SK-N-SH (cell line): ENCODE results near the gene QRICH2. TPM values are rescaled to one million over a fixed set of nuclear protein-coding genes. Genes with fewer than 3 reads are reported as not detected.
A peak's percentile ranks its signal among the peaks of the same experiment; 100 is the strongest.

ENCODE experiments used
- CTCF ChIA-PET: fragments of 300-600, 350-600 bp; formaldehyde crosslinking; extraction: SDS; loops from one replicate; lab custom pipeline; 2021; lab: Yijun Ruan, JAX
- POLR2A ChIA-PET: fragments of 350-600 bp; sonication (Branson Sonifier 250); formaldehyde crosslinking; extraction: SDS; loops from one replicate; lab custom pipeline; 2020; ENCODE audit warnings: antibody characterized with exemption, inconsistent platforms; lab: Yijun Ruan, JAX
- DNase-seq: peaks from one replicate; pipeline ENCODE4 v3.0.0; 2012
- H2AFZ ChIP-seq: fragments of 200-600 bp; sonication (generic); 2 replicates; pipeline ENCODE4 v1.8.1; 2016; ENCODE audit warnings: antibody characterized with exemption, mild to moderate bottlenecking, low read depth
- H3F3A ChIP-seq: fragments of 200-600 bp; sonication (generic); replicated peaks from 2 replicates; pipeline ENCODE3; 2016; ENCODE audit warnings: antibody characterized with exemption, mild to moderate bottlenecking; ENCODE audit not compliant: insufficient read depth
- H3K27ac ChIP-seq, 2 experiments: fragments of 200-500 bp in 1 of 2; fragments of 200-600 bp in 1 of 2; sonication (Bioruptor generic) in 1 of 2; sonication (generic), shearing (Covaris generic) in 1 of 2; 2 replicates each; pipeline versions ENCODE4 v1.5.1 to v1.6.1; 2014 to 2016; ENCODE audit warnings: low read depth in 2 of 2, inconsistent platforms in 1 of 2, low read length in 1 of 2, mild to moderate bottlenecking in 1 of 2, mixed read lengths in 1 of 2
- H3K27me3 ChIP-seq: fragments of 200-600 bp; sonication (generic), shearing (Covaris generic); 2 replicates; pipeline ENCODE4 v1.6.1; 2016; ENCODE audit warnings: mixed run types; ENCODE audit not compliant: insufficient read depth
- H3K36me3 ChIP-seq, 2 experiments: fragments of 200-500 bp in 1 of 2; fragments of 200-600 bp in 1 of 2; sonication (Bioruptor generic) in 1 of 2; sonication (generic) in 1 of 2; replicated peaks in 1 of 2; 2 replicates each; pipeline versions ENCODE3 to v1.5.1; 2014 to 2016; ENCODE audit warnings: low read length in 1 of 2, mild to moderate bottlenecking in 1 of 2; ENCODE audit not compliant: insufficient read depth in 2 of 2, control insufficient read depth in 1 of 2
- H3K4me1 ChIP-seq, 2 experiments: fragments of 200-500 bp in 1 of 2; fragments of 200-600 bp in 1 of 2; sonication (Bioruptor generic) in 1 of 2; sonication (generic), shearing (Covaris generic) in 1 of 2; 2 replicates each; pipeline versions ENCODE4 v1.5.1 to v1.6.1; 2014 to 2016; ENCODE audit warnings: low read depth in 1 of 2, low read length in 1 of 2, mixed run types in 1 of 2; ENCODE audit not compliant: insufficient read depth in 2 of 2, control insufficient read depth in 1 of 2
- H3K4me2 ChIP-seq: fragments of 200-600 bp; sonication (generic), shearing (Covaris generic); 2 replicates; pipeline ENCODE4 v1.6.1; 2017; ENCODE audit warnings: mixed run types
- H3K4me3 ChIP-seq, 2 experiments: fragments of 200-500 bp in 1 of 2; fragments of 200-600 bp in 1 of 2; sonication (Bioruptor generic) in 1 of 2; sonication (generic), shearing (Covaris generic) in 1 of 2; 2 replicates each; pipeline versions ENCODE4 v1.5.1 to v1.8.1; 2014 to 2016; ENCODE audit warnings: low read depth in 2 of 2, inconsistent platforms in 1 of 2, low read length in 1 of 2, mild to moderate bottlenecking in 1 of 2, mixed read lengths in 1 of 2, moderate library complexity in 1 of 2
- H3K79me2 ChIP-seq: fragments of 200-600 bp; sonication (generic); 2 replicates; pipeline ENCODE4 v1.8.1; 2017; ENCODE audit warnings: mild to moderate bottlenecking; ENCODE audit not compliant: insufficient read depth
- H3K9ac ChIP-seq: fragments of 200-600 bp; sonication (generic); 2 replicates; pipeline ENCODE4 v1.6.1; 2017; ENCODE audit warnings: mixed run types
- H3K9me2 ChIP-seq: fragments of 200-600 bp; sonication (generic); 2 replicates; pipeline ENCODE4 v1.6.1; 2017; ENCODE audit warnings: mixed run types
- H3K9me3 ChIP-seq: fragments of 200-600 bp; sonication (generic); 2 replicates; pipeline ENCODE4 v1.6.1; 2017; ENCODE audit warnings: mixed run types, mild to moderate bottlenecking, moderate library complexity
- H4K20me1 ChIP-seq: fragments of 200-600 bp; sonication (generic); 2 replicates; pipeline ENCODE4 v1.6.1; 2017; ENCODE audit warnings: mild to moderate bottlenecking, mixed run types; ENCODE audit not compliant: insufficient read depth
- ELF1 ChIP-seq: IDR thresholded peaks from 2 replicates; pipeline ENCODE4 v1.4.0; 2012
- FOSL2 ChIP-seq: IDR thresholded peaks from 2 replicates; pipeline ENCODE4 v1.4.0; 2012; ENCODE audit warnings: low read depth, mild to moderate bottlenecking, moderate library complexity, borderline replicate concordance
- FOXJ3 ChIP-seq: sonication (generic); formaldehyde crosslinking; IDR thresholded peaks from 2 replicates; pipeline ENCODE4 v1.5.1; 2020; ENCODE audit warnings: mild to moderate bottlenecking, missing genetic modification reagents
- FOXM1 ChIP-seq: IDR thresholded peaks from 2 replicates; pipeline ENCODE4 v1.4.0; 2012; ENCODE audit warnings: low read depth, mild to moderate bottlenecking
- GABPA ChIP-seq: IDR thresholded peaks from 2 replicates; pipeline ENCODE4 v1.4.0; 2012; ENCODE audit warnings: low read depth, mild to moderate bottlenecking
- NFIC ChIP-seq: IDR thresholded peaks from 2 replicates; pipeline ENCODE4 v1.4.0; 2012; ENCODE audit warnings: borderline replicate concordance
- NRF1 ChIP-seq: IDR thresholded peaks from 2 replicates; pipeline ENCODE4 v1.6.1; 2012; ENCODE audit warnings: low read depth, mild to moderate bottlenecking, low read length
- RCOR1 ChIP-seq: fragments of 150-350 bp; IDR thresholded peaks from 2 replicates; pipeline ENCODE4 v1.6.1; 2017; ENCODE audit warnings: antibody characterized with exemption, low read length
- REST ChIP-seq: IDR thresholded peaks from 2 replicates; pipeline ENCODE4 v1.6.1; 2012; ENCODE audit warnings: mild to moderate bottlenecking, low read depth, low read length, moderate library complexity
- RFX5 ChIP-seq: IDR thresholded peaks from 2 replicates; pipeline ENCODE4 v1.6.1; 2012; ENCODE audit warnings: mild to moderate bottlenecking, improper control_type of control experiment, low read length
- TAF1 ChIP-seq: IDR thresholded peaks from 2 replicates; pipeline ENCODE4 v1.6.1; 2012; ENCODE audit warnings: low read depth, mild to moderate bottlenecking, low read length, moderate library complexity, borderline replicate concordance
- TCF12 ChIP-seq: IDR thresholded peaks from 2 replicates; pipeline ENCODE4 v1.4.0; 2012
- TEAD4 ChIP-seq: IDR thresholded peaks from 2 replicates; pipeline ENCODE4 v1.4.0; 2012; ENCODE audit warnings: mild to moderate bottlenecking, borderline replicate concordance; ENCODE audit not compliant: insufficient read depth
- USF2 ChIP-seq: fragments of 150-350 bp; IDR thresholded peaks from 2 replicates; pipeline ENCODE4 v1.6.1; 2017; ENCODE audit warnings: antibody characterized with exemption, low read length, low read depth, borderline replicate concordance
- ZBTB33 ChIP-seq: IDR thresholded peaks from 2 replicates; pipeline ENCODE4 v1.4.0; 2012; ENCODE audit warnings: low read depth, borderline replicate concordance
- WGBS: methylation state at CpG from one replicate; pipeline ENCODE4 v1.1.6; 2017; ENCODE audit warnings: low lambda C conversion rate; 5-methylcytosine and 5-hydroxymethylcytosine counted together
- polyA plus RNA-seq, 3 experiments: library from polyadenylated mRNA; depleted of rRNA; stranded (reverse); fragments of >200 nt; gene quantifications; 2 replicates each; pipeline ENCODE4 v1.2.3, GENCODE V29; 2012
- TF ChIP-seq, protein P1 (sequence below): IDR thresholded peaks from 2 replicates; pipeline ENCODE4 v1.4.0; 2012; ENCODE audit warnings: low read depth

Gene QRICH2
- polyA plus RNA-seq, 1 of the 3 experiments (the other 2 are of a cell fraction), result 6.2 TPM

DNA sequence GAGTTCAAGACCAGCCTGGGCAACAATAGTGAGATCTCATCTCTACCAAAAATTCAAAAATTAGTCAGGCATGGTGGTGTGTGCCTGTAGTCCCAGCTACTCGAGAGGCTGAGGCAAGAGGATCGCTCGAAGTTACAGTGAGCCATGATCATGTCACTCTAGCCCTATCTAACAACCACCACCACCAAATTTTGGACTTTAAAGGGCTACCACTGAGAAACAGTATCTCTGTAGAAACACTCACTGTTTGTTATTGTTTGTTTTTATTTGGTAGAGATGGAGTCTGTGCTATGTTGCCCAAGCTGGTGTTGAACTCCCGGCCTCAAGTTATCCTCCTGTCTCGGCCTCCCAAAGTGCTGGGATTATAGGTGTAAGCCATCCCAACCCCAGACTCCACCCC is 44.2 kb downstream of the QRICH2 start:
- CTCF ChIA-PET, result interaction anchor here (1.1 to 8.1 kb wide), 11 partner anchors 9 to 408 kb away, joined by 3 to 86 read pairs (median 5); partner anchors contain the start of gene WBP2

More for the DNA sequence above, 44.2 kb downstream of the QRICH2 start:
- H3K9me2 ChIP-seq, result no peaks in the 10 kb centered on the region
- peaks cover 2 to 8% of the 10 kb centered on the region in 2 experiments for H3K36me3 ChIP-seq
- peak overlapping the region in 1 of 2 experiments; percentile 56; a peak in 1 of 4 replicates for H3K4me3 ChIP-seq
- H3K9me3 ChIP-seq, result no peaks in the 10 kb centered on the region
- peak overlapping the region; percentile 69 for H3K9ac ChIP-seq
- peak overlapping the region; percentile 75 for H3K4me2 ChIP-seq
- peaks cover 34% of the 10 kb centered on the region for H3K79me2 ChIP-seq
- WGBS, result 92% methylated on average over 5 of the region's 5 CpGs
- no peaks in the 10 kb centered on the region for H3K27me3 ChIP-seq
- POLR2A ChIA-PET, result no interaction called here
- peaks cover 21% of the 10 kb centered on the region for H3F3A ChIP-seq
- peaks cover 15 to 18% of the 10 kb centered on the region in 2 experiments; a peak in 3 of 4 replicates for H3K4me1 ChIP-seq
- TF ChIP-seq FOXM1 (no peak), FOSL2 (no peak), RCOR1 (no peak), TCF12 (no peak), RFX5 (no peak), TAF1 (no peak), USF2 (no peak), GABPA (no peak), NFIC (no peak), TEAD4 (no peak), FOXJ3 (no peak), ZBTB33 (no peak), ELF1 (no peak), NRF1 (no peak), REST (no peak)
- TF ChIP-seq, protein P1, sequence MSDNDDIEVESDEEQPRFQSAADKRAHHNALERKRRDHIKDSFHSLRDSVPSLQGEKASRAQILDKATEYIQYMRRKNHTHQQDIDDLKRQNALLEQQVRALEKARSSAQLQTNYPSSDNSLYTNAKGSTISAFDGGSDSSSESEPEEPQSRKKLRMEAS, result no peak
- H3K27ac ChIP-seq, result peak overlapping the region; percentile 77 to 95; a peak in 3 of 4 replicates
- no peak for DNase-seq
- peak overlapping the region; percentile 96 for H2AFZ ChIP-seq
- H4K20me1 ChIP-seq, result peaks cover under 1% of the 10 kb centered on the region; the same call in 1 of the 2 replicates
